Peyer's patch (tissue), 4 donors: ENCODE measurements around the gene GPR146.

Experiments
- CTCF ChIP-seq, 6 experiments: fragments of 450-650 bp in 4 of 6; fragments of 200-600 bp in 2 of 6; sonication (generic) in 1 of 6; IDR thresholded peaks; one replicate each; pipeline ENCODE4 v1.5.1; 2017 to 2019; ENCODE audit warnings: antibody characterized with exemption in 6 of 6, mild to moderate bottlenecking in 3 of 6, moderate library complexity in 1 of 6
- POLR2A ChIP-seq, 2 donors: fragments of 450-650 bp; IDR thresholded peaks; one replicate each; pipeline ENCODE4 v1.5.1; 2017; ENCODE audit warnings: antibody characterized with exemption in 2 of 2, mild to moderate bottlenecking in 2 of 2, moderate library complexity in 2 of 2

DNA sequence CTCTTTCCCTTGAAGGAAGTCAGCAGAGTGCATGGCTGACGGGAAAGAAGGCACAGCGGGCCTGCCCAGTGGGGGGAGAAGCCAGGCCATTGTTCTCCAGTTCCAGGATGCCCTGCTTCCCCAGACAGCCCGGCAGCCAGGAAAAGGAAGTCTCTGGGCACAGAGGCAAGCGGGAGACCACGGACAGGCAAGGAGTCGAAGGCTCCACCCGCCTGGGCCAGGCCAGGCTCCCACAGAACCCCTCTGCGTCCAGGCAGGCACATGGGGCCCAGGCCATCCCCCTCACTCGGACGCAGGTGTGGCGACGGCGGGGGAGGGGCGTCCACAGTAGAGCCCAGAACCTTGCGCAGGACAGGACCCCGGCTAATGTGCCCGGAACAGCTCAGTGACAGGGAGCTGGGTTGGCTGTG is 8.7 kb downstream of the GPR146 start:
- TF ChIP-seq CTCF (IDR thresholded peaks at IDR 0.05) (no peak), POLR2A (IDR thresholded peaks at IDR 0.05) (no peak)
